NCI-H1930 (cell line): ENCODE results near the gene TIAM2.
"Not testable (repeated sequence)": the region's sequence is repeated elsewhere in the genome, so short reads cannot be mapped to it uniquely, and the experiment has no call there.

Experiments
- DNase-seq, 2 experiments: peaks; one replicate each; lab custom pipeline; 2025; lab: John Stamatoyannopoulos, UW

TIAM2 gene

DNA sequence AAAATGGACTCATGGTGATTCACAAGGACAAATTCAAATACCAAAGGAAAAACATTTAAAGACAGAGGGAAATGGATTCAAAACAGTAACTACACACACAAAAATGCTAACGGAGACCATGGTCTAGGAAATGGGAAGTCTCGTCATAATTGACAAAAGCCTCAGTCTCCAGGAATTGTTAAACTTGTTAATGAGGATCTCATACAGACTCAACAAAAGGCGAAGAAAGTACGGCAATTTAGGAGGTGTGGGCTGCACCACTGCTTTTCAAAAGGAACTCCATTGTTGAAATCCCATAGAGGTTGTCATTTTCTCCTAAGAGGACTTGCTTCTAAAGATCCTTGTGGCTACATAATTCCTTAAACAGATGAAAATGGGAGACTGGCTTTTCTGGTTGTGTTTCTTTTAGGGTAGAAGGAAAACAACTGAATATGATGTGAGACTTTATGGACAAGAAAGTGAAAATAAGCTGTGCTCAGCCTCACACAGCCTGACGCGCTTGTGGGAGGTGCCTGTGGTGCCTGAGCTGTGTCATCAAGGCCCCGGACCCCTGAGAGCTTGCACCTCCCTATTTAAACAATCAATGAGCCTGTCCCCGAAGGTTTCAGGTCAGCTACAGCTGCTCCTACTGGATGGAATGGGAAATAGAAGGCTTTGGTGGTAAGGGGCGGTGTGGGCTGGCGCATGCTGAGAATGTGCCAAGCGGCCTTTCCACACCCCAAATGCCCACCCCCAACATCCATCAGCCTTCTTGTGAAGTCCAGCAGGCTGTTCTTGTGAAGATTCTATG is 266.2 kb downstream of the TIAM2 start:
- no peak for DNase-seq

DNA sequence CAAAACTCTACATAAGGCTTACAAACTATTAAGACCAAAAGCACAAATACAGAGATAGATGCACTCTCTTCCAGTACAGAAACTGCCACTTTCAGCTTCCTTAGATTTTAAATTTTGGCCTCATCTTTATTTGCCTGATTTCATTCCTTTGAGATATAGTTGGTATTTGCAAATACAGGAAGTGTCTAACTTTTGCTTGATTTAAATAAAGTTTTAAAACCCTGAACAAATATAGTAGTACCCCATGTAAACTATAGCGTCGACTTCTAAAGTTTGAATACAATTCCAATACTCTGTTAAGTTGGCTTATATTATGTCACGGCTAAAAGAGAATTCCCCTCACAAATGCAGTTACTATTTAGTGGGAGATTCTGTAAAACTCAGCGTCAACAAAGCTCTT is 267.5 kb downstream of the TIAM2 start:
- DNase-seq: no peak

DNA sequence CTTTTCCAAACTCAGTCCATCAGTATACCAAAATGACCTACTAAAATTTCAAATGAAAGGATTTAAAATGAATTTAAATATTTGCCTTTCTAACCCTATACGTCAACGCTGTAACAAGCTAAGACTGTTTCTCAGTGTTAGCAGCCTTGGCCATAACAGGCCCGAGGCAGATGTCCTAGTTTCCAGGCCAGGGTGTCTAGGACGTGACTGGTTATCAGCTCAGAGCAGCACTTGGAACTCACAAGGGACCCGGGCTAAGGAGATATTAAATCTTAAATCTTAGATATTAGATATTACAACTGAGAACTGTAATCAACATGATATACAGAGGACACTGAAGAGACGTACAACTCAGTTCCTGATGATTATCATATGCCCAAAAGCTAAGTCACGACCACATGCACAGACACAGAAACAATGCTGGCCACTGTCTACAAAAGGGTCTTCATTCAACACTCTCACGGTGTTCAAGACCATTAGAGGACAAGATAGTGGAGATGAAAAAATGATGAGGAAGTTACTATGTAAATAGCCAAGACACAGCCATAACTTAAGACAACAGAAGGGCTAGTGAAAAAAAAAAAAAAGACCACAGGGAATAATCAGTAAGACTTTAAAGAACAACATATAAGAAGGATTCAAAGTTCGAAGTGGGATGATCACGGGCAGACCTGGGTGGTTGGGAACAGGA is 268.4 kb downstream of the TIAM2 start, which contains the start of gene CLDN20:
CLDN20 (plus strand) TSS at position 641 of the 691 bp plus-strand sequence. CDS start 11,707 bp downstream, outside the sequence.
- no peak for DNase-seq

GRCh38 chr6:155264693-155265320 is 269.7 kb downstream of the TIAM2 start:
- DNase-seq: no peak

- DNase-seq: no peak
These were observed 270.9 kb downstream of the TIAM2 start for GRCh38 chr6:155265843-155266535.

DNA sequence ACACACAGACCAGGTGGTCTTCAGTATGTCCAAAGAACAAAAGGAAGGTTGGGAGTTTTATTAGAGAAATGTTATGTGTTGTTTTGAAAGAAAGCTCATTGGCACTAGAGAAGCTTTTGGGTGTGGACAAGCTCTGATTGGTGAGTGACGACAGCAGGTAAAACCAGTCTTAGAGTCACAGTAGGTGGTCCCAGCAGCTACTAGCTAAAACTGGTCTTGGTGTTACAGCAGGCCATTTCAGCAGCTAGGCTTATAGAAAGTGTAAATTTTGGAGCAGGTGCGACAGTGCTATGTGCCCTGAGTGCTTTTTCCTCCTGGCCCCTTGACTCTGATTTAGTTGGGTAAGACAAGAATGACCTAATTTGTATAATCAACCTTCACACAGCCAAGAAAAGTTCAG is 272.3 kb downstream of the TIAM2 start:
- no peak for DNase-seq

DNA sequence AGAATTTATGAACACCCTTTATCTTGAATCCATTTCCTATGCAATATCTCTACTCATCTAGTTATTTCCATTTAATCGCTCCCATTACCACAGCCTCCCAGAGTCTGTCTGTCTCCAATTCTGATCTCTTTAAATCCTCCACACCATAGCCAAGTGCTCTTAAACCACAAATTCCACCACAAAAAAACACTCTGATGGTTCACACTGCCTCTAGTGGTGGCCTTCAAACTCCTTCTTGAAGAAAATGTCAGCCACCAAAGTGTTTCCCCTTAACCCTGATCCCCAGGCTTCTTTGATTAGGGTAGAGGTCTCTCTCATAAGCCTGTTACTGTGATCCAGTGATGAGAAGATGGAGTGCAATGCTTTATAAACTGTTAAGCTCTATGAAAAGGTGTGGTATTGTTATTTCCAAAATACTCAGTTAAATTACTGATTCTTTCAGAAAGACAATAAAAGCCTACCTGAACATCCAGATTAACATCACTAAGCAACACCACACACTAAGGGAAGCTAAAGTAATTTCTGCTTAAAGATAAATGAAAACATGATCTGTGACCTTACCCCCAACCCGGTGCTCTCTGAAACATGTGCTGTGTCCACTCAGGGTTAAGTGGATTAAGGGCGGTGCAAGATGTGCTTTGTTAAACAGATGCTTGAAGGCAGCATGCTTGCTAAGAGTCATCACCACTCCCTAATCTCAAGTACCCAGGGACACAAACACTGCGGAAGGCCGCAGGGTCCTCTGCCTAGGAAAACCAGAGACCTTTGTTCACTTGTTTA is 273.2 kb downstream of the TIAM2 start:
- not testable (repeated sequence) for DNase-seq

- DNase-seq: no peak
These were observed 274.6 kb downstream of the TIAM2 start for GRCh38 chr6:155269765-155270164.

DNA sequence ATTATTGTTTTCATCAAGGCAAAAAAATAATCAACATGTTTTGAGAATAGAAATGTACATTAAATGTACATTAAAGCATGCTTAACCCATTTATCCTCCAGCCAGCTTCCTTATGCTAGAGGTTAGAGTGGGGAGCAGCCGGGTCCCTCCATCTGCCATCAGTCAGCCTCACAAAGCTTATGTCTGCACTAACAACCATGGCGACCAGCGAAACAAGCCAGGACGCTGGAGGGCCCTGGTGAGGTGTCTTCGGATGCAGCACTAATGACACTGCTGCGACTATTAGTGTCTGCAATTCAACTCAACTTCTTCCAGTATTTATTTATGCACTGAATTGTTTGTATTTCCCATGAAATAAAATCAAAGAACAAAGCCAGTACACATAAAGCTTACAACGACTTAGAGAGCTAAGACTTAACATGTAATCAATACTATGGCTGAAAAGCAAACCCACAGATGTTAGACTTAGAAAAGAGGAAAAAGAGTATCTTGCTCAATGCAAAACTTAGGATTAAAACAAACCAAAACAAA is 275.5 kb downstream of the TIAM2 start:
- DNase-seq: no peak

GRCh38 chr6:155271145-155271544 is 276.0 kb downstream of the TIAM2 start:
- no peak for DNase-seq

- DNase-seq: no peak
These were observed 277.5 kb downstream of the TIAM2 start for GRCh38 chr6:155272353-155273232.

DNA sequence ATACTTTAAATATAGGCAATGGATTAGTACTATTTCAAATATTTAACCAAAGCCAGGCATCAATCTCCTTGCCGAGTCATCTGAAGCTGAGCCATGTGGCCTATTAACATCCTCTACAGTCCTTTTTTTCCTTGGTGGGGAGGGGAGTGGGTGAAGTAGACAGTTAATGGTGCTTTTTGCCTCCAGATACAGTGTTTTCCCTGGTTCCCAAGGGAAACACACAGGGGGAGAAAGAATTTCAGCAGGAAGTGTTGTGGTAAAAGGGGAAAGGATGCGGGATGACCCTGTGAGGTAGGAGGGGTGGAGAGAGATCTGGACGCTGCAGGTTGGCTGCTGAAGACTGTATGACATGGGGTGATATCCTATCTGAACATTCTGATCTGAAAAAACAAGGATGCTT is 278.3 kb downstream of the TIAM2 start:
- DNase-seq: no peak

GRCh38 chr6:155274106-155274505 is 279.0 kb downstream of the TIAM2 start:
- no peak for DNase-seq

DNA sequence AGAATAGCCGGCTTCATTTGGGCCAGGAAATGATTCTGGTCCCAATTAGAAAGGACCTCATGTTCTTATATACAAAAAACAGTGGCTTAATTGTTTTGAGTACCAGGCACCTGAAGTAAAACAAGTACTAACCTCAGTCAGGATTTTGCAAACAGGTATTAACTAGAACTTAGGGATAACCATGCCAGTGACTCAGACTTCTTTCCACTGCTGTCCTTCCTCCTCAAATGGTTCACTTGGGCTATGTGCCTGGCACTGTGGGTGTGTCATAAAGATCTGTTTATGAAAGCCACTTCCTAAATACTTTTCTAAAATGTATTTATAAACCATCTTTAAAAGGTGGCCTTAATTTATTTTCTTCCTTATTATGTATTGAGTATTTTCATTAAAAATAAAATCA is 279.4 kb downstream of the TIAM2 start:
- DNase-seq: no peak

DNA sequence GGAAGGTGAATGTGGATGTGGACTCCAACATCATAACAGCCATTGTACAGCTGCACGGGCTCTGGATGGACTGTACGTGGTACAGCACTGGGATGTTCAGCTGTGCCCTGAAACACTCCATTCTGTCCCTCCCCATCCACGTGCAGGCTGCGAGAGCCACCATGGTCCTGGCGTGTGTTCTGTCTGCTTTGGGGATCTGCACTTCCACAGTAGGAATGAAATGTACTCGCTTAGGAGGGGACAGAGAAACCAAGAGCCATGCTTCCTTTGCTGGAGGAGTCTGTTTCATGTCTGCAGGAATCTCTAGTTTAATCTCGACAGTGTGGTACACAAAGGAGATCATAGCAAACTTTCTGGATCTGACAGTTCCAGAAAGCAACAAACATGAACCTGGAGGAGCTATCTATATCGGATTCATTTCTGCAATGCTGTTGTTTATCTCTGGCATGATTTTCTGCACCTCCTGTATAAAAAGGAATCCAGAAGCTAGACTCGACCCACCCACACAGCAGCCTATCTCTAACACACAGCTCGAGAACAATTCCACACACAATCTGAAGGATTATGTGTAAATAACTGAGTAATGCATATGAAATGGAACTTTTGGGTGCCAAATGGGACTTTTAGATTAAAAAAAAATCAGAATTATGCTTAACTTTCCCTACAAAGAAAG is 280.8 kb downstream of the TIAM2 start:
- DNase-seq: no peak

DNA sequence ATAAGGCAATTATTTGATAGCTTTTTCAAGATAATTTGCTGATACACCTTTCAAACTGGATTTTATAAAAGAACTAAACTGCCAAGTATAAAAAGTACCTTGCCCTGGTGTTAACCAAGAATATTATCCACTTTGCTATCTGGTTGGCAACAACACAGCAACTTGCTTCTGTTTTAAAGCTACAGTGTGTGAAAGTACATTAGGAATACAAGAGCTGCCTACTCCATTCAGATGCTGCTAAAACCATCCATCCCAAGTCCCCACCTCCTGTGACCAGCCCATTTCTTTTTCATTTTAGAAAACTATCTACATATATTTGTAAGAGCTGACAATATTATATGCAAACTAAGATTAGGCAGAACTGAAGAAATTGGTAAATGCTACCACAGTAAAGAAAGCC is 281.5 kb downstream of the TIAM2 start:
- no peak for DNase-seq

DNA sequence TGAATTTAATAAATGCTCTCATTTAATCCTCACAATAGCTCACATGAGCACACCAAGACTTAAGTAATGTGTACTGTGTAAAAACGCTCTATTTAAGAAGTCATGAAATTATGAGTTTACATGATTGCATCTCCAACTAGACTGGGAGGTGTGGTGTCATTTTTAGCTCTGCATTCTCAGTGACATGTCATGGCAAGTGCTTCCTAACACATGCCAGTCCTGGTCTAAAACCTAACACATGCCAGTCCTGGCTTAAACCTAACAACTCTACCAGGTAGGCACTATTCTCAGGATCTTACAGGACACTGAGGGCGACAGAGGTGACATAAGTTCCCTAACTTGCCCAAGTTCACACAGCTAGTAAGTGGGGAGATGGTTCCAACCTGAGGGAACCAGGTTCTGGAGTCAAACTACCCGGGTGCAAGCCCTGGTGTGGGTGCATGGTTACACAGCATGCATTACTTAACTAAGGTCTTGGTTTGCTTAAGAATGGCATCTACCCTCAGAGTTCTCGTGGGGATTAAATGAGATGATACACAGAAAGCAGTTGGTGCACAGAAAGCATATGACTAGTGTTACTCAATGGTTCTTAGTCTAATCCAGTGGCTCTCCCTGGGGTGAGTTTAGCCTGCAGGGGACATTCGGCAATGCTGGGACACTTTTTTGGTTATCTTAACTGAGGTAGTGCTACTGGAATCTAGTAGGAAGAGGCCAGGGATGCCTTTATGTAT is 283.4 kb downstream of the TIAM2 start:
- DNase-seq: no peak

DNA sequence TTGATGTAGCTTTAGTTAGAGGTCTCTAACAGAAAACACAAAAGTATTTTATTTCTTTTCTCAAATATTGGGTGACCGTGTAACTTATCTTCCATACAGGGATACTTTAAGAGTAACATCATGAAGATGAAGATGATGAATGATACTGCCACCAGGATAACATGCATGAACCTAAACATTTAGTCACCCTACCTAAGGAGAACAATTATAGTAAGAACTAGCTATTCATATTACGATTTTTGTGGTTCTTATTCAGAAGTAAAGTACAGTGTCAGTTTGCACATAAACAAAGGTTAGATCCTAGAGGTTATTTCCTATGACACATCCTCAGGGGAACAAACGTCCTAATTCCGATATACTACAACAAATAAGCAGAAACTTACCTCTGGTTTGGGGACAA is 289.7 kb downstream of the TIAM2 start:
- no peak for DNase-seq

DNA sequence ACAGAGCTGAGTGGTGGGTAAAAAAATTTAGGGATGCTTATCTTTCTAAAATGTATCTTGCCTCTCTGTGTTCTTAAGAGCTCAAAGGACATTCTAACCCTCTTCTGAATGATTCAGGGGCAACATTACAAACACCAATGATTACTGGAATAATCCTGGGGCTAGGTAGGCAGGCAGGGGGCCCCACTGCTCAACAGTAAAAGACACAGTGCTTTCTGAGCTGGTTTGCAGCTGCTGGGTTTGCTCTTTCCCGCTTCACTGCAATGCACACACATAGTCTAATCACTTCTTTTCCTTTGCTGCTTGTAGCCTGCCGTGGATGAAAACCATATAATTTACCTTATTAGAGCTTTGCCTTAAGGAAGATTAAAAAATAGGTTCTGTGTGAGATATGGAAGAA is 292.6 kb downstream of the TIAM2 start:
- DNase-seq: no peak
